Neural crest cell (in vitro differentiated cells): ENCODE results near the gene HUS1. TPM values are rescaled to one million over a fixed set of nuclear protein-coding genes. Genes with fewer than 3 reads are reported as not detected.

Experiments used
- DNase-seq: peaks from one replicate; pipeline ENCODE4 v3.0.0; 2021; ENCODE audit warnings: low read depth, mixed read lengths, low spot score
- H3K27ac Mint-ChIP-seq: one replicate; pipeline ENCODE4 v1.8.0; 2021; ENCODE audit warnings: mild to moderate bottlenecking, mixed read lengths; ENCODE audit not compliant: unreplicated experiment
- H3K27me3 Mint-ChIP-seq: 2 replicates; pipeline ENCODE4 v1.8.0; 2021; ENCODE audit warnings: low read depth, mild to moderate bottlenecking, mixed read lengths
- H3K36me3 Mint-ChIP-seq: 2 replicates; pipeline ENCODE4 v1.8.0; 2021; ENCODE audit warnings: low read depth, mild to moderate bottlenecking, mixed read lengths
- H3K4me1 Mint-ChIP-seq: 2 replicates; pipeline ENCODE4 v1.8.0; 2021; ENCODE audit warnings: mixed read lengths
- H3K4me3 Mint-ChIP-seq: one replicate; pipeline ENCODE4 v1.8.0; 2021; ENCODE audit warnings: mild to moderate bottlenecking, mixed read lengths
- H3K9me3 Mint-ChIP-seq: 2 replicates; pipeline ENCODE4 v1.8.0; 2021; ENCODE audit warnings: mixed read lengths
- total RNA-seq: library from RNA; stranded (reverse); gene quantifications from 2 replicates; pipeline ENCODE4 v1.2.1, GENCODE V29; 2021
- TF ChIP-seq, protein P1 (sequence below): fragments of 200-600 bp; sonication (generic); conservative IDR thresholded peaks from 2 replicates; pipeline ENCODE4 v1.5.0; 2021; ENCODE audit warnings: antibody characterized with exemption, mild to moderate bottlenecking

Gene HUS1
- total RNA-seq, 1 donor from 2014 or later, result 43.1 TPM

- TF ChIP-seq, protein P1, sequence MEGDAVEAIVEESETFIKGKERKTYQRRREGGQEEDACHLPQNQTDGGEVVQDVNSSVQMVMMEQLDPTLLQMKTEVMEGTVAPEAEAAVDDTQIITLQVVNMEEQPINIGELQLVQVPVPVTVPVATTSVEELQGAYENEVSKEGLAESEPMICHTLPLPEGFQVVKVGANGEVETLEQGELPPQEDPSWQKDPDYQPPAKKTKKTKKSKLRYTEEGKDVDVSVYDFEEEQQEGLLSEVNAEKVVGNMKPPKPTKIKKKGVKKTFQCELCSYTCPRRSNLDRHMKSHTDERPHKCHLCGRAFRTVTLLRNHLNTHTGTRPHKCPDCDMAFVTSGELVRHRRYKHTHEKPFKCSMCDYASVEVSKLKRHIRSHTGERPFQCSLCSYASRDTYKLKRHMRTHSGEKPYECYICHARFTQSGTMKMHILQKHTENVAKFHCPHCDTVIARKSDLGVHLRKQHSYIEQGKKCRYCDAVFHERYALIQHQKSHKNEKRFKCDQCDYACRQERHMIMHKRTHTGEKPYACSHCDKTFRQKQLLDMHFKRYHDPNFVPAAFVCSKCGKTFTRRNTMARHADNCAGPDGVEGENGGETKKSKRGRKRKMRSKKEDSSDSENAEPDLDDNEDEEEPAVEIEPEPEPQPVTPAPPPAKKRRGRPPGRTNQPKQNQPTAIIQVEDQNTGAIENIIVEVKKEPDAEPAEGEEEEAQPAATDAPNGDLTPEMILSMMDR, result no peak
- Mint-ChIP-seq H3K27ac (no peak overlapping the region), H3K36me3 (peaks cover 37% of the 10 kb centered on the region), H3K4me1 (peaks cover 11% of the 10 kb centered on the region), H3K9me3 (no peaks in the 10 kb centered on the region), H3K4me3 (no peak overlapping the region), H3K27me3 (no peaks in the 10 kb centered on the region)
- no peak for DNase-seq
These were observed 12.3 kb downstream of the HUS1 start for GRCh38 chr7:47967123-47967522.

DNA sequence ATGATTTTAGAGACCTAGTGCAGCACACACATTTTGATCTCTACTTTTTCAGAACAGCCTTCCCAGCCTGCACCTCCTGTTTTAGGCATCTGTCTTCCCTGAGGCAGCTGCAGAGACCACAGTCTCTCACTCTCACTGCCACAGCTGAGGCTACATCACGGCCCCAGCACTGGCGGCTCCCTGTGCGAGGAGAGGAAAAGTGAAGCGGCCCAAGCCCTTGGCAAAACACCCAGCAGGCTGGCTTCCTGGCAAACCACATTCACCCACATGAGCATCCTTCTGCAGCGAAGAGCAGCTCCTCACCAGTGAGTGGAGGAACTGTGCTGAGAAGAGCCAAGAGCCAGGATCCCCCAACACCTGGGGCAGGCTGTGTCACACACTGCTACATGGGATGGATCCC lies 14.0 kb downstream of the HUS1 start:
- Mint-ChIP-seq H3K27ac (no peak overlapping the region), H3K9me3 (no peaks in the 10 kb centered on the region), H3K4me1 (peaks cover 11% of the 10 kb centered on the region), H3K36me3 (peaks cover 52% of the 10 kb centered on the region), H3K4me3 (no peak overlapping the region), H3K27me3 (no peaks in the 10 kb centered on the region)
- TF ChIP-seq, protein P1, result no peak
- DNase-seq, result no peak

DNA sequence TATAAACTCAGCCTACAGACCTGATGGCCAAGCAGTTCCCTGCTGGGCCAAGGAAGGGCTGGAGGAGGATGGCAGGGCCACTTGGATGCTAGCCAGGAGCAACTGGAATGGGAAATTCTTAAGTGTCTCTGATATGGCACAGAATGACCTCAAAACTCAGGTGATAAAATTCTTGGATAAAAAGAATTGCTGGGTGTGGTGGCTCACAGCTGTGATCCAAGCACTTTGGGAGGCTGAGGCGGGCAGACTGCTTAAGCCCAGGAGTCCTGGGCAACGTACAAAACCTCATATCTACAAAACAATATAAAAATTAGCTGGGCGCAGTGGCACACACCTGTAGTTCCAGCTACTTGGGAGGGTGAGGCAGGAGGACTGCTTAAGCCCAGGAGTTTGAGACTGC lies 17.2 kb downstream of the HUS1 start:
- Mint-ChIP-seq H3K36me3 (peaks cover 50% of the 10 kb centered on the region), H3K4me1 (no peaks in the 10 kb centered on the region), H3K4me3 (no peak overlapping the region), H3K9me3 (peaks cover 5% of the 10 kb centered on the region), H3K27ac (no peak overlapping the region), H3K27me3 (no peaks in the 10 kb centered on the region)
- no peak for DNase-seq
- TF ChIP-seq, protein P1, result no peak

GRCh38 chr7:47957156-47957555 lies 22.3 kb downstream of the HUS1 start:
- H3K27ac Mint-ChIP-seq, result no peak overlapping the region
- H3K27me3 Mint-ChIP-seq, result no peaks in the 10 kb centered on the region
- H3K36me3 Mint-ChIP-seq, result peaks cover 39% of the 10 kb centered on the region
- no peak for DNase-seq
- no peak overlapping the region for H3K4me3 Mint-ChIP-seq
- TF ChIP-seq, protein P1, result no peak
- no peaks in the 10 kb centered on the region for H3K4me1 Mint-ChIP-seq
- peaks cover 5% of the 10 kb centered on the region for H3K9me3 Mint-ChIP-seq

DNA sequence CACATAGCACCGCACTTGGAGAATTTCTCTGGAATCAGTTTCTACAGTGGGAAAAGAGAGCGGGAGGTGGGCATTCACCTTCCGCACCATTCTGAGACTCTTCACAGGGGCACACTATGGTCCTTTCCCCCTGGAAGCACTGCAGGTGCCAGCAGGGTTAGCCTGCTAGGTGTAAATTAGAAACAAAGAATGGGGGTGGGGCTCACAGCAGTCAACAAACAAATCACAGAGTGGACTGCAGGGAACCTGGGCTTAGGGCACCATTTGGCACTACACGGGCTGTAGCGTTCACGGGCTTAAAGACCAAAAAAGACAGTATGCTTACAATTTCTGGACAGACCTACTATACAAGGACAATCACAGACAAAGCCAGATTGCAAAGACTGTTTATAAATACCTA lies 23.2 kb downstream of the HUS1 start:
- DNase-seq, result no peak
- Mint-ChIP-seq H3K27ac (no peak overlapping the region), H3K27me3 (no peaks in the 10 kb centered on the region), H3K4me3 (no peak overlapping the region), H3K36me3 (peaks cover 31% of the 10 kb centered on the region), H3K9me3 (peaks cover 5% of the 10 kb centered on the region), H3K4me1 (no peaks in the 10 kb centered on the region)
- TF ChIP-seq, protein P1, result no peak
